CD4-positive, alpha-beta T cell treated with Interleukin-17A for 4 hours (primary cell): ENCODE results near the gene HOXA7.

Source experiments
- DNase-seq: peaks from one replicate; pipeline ENCODE4 v3.0.0-alpha.2; 2020; ENCODE audit warnings: mixed read lengths

HOXA7 gene

DNA sequence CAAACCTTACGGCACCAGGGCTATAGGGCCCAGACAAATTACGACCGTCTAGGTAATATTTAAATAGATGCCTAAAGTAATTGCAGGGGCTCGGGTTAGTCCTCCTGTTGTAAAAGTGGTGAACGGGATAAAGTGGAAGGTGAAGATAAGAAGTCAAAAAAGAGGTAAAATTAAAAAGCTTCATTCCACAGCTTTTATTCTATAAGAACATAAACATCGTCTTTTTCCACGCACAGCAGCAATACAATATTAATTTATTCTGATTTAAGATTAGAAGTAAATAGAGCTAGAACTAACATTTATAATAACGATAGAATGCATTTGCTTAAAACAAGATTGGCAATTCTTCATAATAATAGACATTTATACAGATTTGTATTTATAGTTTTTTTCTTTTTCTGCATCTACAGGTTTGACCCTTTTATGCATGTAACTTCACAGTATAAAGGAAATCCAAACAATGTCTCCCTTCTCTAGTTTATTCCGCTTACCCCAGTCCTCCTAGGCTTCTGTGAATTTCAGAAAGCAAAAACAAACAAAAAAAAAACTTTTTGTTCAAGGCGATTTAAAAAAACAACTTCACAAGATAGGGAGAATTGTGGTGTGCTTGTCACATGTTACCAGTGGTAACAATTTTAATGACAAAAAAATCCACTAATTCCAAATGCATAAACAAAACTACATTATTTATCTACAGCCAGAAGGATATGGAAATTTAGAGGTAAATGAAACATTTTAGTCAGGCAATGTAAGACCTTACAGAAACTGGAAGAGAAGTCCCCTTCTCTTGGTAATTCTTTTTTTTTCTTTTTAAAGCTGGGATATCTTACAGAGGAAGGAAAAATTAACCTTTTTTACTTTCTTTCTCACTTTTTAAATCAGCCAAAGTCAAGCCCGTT, 14.2 kb upstream of the HOXA7 start:
- DNase-seq: no peak

DNA sequence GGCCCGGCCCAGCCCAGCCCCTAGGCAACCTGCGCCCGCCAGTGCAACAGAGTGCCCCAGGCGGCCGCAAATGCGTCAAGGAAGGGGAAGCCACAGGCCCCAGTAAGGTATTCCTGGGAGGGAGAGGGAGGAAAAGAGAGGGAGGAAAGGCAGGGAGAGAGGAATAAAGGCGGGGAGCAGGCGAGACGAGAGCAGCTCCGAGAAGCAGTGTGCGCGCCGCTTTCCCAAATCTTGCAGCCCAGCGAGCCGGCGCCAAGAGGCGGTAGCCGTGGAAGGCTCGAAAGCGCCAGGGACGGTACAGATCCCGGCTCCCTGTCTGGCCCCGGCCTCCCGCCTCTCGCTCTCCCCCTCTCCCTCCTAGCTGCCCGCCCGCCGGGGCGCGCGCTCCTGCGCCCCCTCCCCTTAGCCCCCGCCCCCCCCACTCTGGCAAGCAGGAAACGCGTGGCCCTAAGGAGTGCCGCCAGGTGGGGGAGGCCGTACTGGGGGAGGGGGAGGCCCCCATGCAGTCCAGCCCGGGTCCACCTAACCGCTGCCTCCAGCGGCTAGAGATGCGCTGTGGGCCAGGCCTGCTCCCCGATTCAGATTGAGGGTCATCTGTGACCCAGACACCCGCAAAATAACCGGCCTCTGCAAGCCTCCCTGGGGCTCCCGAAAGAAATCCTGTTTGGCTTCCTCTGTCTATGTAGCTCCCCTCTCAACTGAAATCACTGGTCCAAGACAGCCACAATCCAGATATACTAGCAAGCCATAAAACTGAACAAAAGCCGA, 13.4 kb upstream of the HOXA7 start:
- no peak for DNase-seq

GRCh38 chr7:27168265-27168947, 11.9 kb upstream of the HOXA7 start:
- DNase-seq: peak; percentile 53

GRCh38 chr7:27167916-27168264, 11.4 kb upstream of the HOXA7 start:
- no peak for DNase-seq

DNA sequence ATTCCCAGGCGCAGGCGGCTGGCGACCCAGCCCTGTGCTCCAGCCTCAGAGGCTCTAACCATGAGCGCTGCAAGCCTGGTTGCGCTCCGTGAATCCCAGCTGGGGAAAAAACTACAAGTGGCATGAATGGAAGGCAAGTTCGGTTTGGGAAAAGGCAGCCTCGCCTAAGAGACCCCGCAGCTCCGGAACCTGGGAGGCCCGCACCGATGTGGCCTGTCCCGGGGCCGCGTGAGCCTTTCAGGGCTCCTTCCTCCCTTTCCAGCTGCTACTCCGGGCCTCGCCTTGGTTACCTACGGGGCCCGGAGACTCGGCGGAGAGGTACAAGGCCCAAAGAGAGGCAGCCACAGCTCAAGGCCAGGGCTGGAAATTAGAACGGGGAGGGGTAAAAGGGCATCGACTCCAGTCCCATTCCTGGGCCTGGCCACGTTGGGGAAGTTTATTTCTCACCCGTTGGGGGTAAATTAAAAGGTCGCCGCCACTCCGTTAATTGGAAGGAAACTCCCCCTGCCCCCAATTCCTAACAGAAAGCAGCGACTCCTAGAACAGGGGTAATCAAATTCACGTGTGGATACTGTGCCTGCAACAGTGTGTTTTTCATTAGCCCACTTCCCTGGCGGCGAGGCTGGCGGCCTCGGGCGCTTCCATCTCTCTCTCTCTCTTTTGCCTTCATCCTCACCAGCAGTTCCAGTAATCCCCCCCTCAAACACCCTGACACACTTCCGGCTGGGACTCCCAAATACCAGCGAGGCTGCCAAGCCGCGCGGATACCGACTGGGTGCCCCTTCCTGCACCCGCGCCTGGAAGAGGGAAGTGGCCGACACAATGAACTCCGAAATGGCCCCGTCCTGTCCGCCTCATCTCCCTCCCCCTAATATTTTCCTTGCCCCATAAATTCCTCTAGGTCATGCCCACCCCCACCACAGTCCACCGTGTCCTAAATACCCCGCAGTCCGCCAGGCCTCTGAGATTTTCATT, 10.3 kb upstream of the HOXA7 start:
- DNase-seq: no peak

DNA sequence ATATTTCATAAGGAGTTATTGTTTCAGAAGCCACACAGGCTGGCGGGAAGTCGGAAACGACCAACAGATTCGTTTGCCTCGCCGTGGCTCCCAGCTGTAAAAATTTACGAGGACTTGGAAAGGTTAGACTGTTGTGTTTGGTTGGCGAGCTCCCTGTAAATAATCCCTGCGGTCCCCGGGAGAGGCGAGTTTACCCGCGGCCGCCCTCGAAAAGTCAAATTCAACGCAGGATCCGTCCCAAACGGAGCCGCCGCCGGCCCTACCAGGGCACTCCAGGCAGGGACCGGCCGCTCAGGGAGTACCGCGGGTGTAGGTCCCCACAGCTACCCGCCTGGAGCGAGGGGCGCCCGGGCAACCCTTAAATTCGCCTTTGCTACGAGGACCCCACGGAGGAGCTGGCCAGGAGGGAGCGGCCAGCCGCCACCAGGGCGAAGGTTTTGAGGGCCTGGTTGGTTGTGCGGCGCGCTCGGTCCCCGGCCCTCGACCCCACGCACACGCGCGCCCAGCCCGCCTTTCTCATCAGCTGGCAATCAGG, 9.6 kb upstream of the HOXA7 start:
- no peak for DNase-seq

DNA sequence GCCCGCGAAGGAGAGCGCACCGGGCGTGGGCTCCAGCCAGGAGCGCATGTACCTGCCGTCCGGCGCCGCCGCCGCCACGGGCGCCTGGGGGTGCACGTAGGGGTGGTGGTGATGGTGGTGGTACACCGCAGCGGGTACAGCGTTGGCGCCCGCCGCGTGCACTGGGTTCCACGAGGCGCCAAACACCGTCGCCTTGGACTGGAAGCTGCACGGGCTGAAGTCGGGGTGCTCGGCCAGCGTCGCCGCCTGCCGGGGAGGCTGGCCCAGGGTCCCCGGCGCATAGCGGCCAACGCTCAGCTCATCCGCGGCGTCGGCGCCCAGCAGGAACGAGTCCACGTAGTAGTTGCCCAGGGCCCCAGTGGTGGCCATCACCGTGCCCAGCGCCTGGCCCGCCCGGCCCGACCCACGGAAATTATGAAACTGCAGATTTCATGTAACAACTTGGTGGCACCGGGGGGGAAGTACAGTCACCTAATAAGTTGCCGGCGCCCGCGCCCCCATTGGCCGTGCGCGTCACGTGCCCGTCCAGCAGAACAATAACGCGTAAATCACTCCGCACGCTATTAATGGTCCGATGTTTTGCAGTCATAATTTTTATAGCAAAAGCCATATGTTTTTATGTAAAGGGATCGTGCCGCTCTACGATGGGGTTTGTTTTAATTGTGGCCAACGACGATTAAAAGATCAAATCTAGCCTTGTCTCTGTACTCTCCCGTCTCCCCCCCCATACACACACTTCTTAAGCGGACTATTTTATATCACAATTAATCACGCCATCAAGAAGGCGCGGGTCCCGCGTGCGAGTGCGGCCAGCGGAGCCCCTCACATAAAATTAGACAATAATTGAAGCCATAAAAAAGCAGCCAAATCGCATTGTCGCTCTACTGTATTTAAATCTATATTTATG, 8.9 kb upstream of the HOXA7 start, which contains the start of gene HOXA9:
Gene HOXA9, minus strand, starts transcription at position 449 of the 907 bp plus-strand sequence. Its CDS starts 80 bp downstream, at position 369.
- DNase-seq: no peak

GRCh38 chr7:27164367-27165088, 8.1 kb upstream of the HOXA7 start:
- no peak for DNase-seq

DNA sequence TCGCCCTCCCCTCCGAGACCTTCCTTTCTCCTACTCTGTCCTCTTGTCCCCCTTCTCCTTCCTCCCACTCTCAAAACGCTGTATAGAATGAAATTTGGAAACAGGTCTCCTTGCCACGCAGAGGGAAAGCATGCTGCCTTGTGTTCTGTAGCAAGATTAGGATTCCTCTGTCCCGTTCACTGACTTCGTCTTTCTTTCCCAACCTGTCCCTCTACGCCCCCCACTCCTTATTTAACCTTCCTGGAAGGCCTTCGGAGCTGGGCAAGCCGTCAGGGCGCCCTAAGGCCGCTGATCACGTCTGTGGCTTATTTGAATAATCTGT, 7.5 kb upstream of the HOXA7 start:
- DNase-seq: no peak

- DNase-seq: no peak
Measured at GRCh38 chr7:27163288-27164044, 7.0 kb upstream of the HOXA7 start.

GRCh38 chr7:27162561-27163287, 6.2 kb upstream of the HOXA7 start:
- no peak for DNase-seq

- peak; percentile 1 for DNase-seq
Measured at GRCh38 chr7:27161721-27162560, 5.5 kb upstream of the HOXA7 start.

DNA sequence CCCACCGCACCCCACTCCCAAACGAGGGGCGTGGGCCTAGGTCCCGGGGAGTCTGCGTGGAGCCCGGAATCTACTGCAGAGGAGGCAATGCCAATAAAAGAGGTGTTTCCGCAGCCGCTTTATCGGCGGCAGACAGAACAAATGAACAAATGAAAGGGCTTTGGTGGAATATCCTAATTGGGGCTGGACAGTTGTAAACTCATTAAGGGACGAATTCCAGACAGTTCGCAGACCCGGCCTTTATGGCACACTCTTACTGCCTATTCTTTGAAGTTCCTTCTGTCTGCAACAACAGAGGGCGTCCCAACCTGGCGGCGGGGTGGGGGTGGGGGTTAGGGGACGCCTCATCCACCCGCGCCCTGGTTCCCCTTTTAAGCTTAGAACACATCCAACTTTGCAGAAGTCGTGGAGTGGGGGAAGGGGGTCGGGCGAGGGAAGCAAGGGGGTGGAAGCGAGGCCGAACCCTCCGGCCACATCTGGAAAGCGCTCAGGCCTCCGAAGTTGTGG, 4.8 kb upstream of the HOXA7 start:
- DNase-seq: no peak

GRCh38 chr7:27160546-27161213, 4.2 kb upstream of the HOXA7 start:
- peak; percentile 91 for DNase-seq

- DNase-seq: peak; percentile 49
Measured at GRCh38 chr7:27160145-27160545, 3.7 kb upstream of the HOXA7 start.

DNA sequence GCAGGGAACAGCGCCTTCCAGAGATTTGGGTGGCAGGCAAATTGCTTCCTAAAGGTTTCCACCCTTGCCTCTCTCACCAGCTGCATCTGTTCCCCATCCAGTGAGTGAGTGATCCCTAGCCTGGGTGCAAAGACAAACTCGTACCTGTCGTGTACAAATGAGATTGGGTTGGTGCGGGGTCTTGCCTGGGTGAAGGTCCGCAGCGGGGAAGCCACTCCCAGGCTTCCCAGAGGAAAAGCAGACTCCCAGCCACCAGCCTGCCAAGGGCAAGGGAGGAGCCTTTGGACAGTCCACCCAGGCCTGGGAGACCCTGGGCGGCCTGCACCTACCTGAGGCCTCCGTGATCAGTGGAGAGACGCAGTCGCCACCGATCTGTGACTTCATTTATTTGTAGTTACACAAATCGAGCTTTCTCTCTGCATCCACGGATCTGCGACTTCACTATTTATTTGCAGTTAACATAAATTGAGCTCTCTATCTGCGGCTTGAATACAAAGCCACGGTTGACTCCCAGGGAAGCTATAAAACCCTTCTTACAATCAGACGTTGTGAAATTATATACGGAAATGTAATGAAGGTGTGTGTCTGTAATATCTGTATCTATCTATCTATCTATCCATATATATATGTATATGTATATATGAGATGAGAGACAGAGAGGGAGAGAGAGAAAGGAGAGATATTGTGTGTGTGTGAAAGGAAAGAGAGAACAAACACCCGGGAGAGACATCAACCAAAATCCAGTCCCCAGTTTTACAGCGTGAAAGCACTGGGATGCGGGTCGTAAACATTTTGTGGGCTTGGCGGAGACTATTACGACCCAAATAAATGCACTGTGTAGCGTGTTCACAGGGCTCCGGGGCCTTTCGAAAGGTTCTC, 3.0 kb upstream of the HOXA7 start:
- no peak for DNase-seq
